Measurements from ENCODE around the gene ARMH3.
A peak's percentile ranks its signal among the peaks of the same experiment; 100 is the strongest.

The ARMH3 gene

DNA sequence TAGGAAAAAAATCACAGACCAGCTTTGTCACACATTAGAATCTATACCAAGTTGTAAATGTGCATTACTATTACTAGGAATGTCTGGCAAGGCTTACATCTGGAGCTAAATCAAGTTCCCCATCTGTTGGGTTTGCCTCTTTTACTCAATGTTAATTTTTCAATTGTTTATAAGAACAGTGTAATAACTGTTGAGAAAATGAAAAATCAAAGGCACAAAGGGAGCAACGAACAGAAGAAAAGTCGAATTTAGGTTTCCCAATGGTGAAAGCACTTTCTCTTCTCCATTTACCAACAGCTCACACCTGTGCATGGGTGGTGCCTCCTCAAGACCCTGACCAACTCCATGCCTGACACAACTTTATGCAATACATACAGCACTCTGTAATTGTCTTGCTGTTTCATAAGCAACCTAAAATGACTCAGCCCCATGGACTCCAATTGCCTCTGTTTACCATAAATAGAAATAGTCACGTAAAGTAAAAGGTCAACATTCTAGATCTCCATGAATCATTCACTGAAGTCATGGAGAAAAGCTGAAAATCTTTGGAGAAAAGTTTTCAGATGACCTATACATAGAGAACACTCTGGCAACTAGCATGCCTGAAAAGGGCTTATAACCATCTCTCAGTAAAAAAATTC is 116.8 kb downstream of the ARMH3 start:
- DNase-seq (ENCODE audit: low spot score) = no peak

DNA sequence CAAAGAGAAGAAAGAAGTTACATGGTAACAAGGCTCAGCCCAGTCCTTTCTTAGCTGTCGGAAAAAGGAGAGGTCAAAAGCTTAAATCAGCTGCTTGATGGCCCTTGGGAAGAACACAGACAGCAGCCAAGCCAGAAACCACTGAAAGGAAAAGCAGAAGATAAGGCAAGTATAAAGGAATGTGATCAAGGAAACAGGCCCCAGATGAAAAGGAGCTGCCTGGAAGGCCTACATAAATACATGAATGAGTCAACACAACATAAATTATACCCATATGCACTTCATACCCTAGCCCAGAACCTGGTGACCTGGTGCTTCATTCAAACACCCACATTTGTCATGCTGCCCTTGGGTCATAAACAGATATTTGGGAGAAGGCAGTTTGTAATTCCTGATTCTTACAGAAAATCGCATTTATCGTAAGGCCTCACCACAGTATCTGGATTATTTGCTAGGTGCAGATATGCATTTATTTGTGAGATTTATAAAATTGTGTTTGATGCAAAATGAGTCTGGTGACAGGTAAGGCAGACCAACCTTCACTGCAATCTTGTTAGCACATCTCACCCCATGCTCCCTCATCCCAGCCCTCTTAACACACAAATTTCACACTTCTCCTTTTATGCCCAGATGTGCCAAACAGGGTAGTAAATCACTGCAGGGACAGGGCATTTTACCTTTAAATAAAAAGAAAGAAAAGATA is 117.5 kb downstream of the ARMH3 start:
- no peak for DNase-seq (ENCODE audit: low spot score)

DNA sequence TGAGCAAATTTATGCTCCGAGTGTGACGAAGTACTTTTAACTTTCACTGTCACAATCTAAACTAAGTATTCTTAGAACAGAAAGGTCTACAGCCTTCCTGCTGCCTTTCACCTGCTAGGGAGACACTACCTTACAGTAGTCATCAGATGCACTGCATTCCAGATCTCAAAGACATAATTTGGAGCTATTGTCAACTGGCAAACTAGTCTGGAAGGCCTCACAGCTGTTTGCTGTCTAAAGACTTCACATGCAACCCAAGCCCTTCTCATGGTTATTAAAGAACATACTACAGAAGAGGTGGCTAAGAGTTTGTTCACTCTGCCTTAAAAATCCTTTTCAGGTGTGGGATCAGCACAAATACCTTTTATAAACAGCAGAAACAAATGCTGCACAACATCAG is 120.5 kb downstream of the ARMH3 start:
- no peak for DNase-seq (ENCODE audit: low spot score)

DNA sequence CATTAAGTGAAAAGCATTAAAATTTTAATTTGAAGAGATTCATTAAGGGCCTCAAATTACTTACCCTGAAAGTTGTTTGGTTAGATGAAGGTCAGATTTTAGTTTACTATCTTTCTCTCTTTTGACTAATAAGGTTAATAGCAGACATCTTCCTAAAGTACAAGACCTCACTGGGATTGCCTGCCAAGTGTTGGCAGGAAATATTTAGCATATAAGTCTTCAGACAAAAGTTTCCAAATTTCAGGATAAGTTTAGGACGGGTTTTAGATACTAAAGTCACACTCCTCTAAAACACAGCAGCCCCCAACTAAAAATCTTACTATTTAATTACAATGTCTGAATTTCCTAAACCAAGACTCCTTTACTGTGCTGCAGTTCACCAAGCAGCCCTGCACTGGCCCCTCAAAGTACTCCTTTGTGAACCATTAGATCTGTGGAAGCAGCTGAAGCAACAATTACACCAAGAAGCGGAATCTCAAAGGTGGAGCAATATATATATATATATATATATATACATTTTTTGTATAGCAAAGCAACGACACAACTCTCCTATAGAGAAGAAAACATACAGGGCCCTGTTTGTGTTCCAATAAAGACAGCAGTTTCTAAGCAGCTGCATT is 121.2 kb downstream of the ARMH3 start:
- no peak for DNase-seq (ENCODE audit: low spot score)

DNA sequence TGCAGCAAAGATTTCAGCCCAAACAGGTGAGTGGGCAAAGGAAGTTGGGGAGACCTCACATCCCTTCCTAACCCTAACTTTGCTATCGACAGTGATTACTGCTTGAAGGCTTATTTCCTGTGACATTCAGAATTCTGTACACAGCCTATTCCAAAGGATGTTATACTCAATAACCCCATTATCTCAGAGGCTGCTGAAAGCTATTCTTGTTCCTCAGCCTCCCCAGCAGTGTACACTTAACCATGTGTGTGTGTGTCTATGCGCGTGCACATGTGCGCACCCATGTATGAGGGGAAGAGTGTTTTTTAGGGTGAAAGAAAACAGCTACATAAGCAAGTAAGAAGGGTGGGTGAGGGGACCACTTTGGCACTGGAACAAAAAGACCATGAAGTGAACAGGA is 122.0 kb downstream of the ARMH3 start:
- no peak for DNase-seq (ENCODE audit: low spot score)

DNA sequence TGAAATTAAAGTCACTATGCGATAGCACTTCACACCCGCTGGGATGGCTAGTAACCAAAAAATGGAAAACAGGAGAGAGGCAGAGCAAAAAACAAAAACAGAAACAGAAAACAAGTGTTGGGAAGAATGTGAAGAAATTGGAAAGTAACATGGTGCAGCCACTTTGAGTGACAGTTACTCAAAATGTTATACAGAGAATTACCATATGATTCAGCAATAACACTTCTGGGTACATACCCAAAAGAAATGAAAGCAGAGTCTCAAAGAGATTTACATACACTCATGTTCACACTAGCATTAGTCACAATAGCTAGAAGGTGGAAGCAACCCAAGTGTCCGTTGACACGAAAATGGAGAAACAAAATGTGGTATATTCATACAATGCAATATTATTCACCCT is 123.8 kb downstream of the ARMH3 start:
- no peak for DNase-seq (ENCODE audit: low spot score)

DNA sequence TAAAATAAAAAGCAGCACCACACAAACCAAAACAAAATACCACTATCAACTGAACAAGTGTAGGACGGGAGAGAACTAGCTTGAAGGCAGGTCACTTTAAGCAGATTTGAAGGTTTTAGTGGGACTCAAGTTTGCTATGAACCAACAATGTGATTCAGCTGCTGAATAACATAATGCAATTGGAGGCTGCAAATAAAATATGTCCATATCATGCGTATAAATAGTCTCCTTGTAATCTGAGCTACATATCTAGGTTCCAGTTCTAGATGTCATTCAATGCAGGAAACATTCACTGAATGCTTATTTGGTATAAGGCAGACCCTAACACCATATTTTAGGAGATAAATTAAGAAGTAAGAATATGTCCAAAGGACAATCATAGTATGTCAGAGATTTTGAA is 130.9 kb downstream of the ARMH3 start:
- DNase-seq (ENCODE audit: low spot score) = no peak

DNA sequence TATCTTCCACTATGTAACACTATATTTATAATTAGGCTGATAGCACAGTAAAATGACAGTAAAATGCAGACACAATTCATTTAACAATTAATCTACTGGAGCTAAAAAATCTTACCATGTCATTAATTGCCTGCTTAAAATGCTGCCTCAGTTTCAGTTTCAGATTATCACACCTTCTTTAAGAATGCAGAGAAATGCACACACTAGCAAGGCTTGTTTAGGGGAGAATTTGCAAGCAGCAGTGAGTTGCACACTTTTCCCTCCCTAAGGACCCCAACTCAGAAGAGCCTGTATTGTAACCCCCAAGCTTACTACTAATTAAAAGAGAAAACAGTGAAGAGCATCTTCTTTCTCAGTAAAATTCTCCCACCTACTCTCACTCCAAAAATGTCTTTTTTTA is 132.7 kb downstream of the ARMH3 start:
- DNase-seq (ENCODE audit: low spot score) = no peak

DNA sequence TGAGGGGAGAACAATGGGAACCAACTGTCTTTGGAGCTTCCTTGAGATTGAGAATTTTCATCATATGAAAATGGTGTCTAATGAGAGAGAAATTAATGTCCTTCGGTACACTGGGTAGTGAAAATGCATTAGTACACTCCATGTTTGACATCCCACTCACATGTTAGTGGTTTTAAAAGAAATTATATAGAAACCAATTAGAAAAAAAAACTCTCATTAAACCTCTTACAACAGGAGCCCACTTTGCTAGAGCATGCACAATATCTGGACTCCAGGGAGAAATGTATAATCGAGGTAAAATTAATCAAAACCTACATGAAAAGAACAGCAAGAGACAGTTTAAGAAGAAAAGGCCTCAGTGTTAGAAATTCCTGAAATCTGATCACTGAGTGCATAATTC is 133.1 kb downstream of the ARMH3 start:
- DNase-seq (ENCODE audit: low spot score) = no peak

DNA sequence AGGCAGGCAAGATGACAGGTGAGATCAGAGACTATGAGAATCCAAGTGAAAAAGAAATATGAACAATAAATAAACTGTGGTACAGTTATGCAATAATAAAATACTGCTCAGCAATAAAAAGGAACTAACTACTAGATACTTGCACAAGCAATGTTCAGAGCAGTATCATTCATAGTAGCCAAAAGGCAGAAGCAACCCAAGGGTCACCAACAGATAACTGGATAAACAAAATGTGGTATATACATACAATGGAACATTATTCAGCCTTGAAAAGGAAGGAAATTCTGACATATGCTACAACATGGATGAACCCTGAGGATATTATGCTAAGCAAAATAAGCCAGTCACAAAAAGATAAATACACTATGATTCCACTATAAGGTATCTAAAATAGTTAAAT is 135.4 kb downstream of the ARMH3 start:
- DNase-seq (ENCODE audit: low spot score) = no peak

DNA sequence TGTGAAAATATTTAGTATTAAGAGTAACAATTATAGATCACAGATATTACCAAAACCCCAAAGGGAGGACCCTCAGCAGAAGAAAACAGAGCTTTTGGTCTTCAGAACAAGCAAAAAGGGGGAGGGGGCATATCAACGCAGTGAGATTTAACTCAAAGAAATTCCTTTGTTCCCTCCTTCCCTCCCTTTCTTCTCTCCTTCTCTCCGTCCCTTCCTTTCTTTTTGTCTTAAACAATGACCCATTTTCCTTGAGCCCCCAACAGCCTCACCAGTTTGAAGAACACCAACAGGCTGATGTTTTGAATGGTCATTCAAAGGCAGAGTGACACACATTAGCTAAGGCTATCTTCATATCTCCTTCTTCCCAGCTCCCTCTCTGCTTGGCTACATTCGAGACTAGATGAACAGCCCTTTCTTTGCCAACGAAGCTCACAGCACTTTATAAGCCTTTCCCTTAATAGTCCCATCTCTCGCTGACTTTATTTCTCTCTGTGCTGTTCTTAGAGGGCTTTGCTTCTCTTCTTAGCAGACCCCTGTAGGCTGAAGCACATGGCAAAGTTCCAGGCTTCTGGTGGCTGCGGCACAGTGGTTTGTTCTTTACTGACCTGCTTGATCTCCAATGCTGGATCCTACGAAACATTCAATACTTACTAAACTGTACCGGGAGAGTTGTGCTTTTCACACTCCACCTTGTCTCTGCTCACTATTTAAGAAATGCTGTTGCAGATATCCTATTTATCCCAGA is 136.8 kb downstream of the ARMH3 start:
- DNase-seq (ENCODE audit: low spot score) = no peak

DNA sequence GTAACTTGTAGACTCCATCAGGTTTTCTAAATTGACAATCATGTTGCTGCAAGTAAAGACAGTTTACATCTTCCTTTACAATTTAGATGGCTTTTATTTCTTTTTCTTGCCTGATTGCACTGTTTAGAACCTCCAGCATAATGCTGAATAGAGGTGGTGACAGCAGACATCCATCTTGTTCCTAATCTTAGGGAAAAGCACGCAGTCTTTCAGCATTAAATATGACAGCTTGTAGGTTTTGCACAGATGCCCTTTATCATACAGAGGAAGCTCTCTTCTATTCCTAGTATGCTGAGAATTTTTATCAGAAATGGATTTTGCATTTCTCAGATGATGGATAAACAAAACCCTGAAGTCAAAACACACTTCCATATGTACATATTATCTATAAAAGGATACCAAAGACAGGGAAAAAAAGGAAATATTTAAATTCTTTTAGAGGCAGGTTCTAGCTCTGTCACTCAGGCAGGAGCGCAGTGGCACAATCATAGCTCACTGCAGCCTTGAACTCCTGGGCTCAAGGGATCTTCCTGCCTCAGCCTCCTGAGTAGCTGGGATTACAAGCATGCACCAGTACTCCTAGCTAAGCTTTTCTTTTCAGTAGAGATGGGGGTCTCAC is 143.3 kb downstream of the ARMH3 start:
- no peak for DNase-seq (ENCODE audit: low spot score)

DNA sequence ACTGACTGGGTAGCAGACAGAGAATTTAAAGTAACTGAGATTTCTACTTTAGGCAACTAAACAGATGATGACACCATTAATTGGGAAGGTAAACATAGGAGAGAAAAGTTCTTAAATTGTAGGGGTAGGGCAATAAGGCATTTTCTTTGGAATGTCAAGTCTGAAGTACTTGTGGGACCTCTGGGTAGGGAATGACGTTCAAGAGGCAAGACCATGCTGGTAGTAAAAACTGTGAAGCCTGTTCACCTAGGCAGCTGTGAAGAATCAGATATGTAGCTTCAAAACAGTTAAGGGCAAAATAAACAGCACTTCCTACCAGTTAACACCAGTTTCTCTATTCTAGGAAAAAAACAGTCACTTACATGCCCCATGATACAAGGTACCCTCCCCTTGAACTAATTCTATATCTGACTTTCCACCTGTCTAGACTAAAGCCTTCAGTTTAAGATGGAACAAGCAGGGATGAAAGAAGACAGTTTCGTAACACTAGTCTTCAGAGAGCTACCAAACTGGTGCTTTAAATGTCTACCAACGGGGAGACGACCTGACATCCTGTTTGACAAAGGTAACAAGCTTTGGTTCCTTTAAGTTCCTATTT is 149.3 kb downstream of the ARMH3 start:
- no peak for DNase-seq (ENCODE audit: low spot score)

DNA sequence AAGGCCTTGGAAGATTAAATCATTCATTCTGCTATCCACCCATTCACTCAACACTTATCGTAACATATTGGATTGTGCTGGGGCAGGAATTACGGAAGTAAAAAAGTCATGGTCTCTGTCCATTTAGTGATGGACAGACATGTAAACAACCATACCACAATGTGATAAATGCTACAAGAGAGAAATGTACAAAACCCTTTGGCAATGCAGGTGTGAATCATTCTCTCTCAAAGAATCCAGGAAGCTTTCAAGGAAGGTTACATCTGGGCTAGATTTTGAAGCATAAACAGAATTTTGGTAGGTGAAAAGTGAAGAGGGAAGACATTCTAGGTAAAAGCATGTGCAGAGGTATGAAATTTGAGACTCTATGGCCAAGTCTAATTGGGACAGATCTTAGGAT is 150.7 kb downstream of the ARMH3 start:
- DNase-seq (ENCODE audit: low spot score) = no peak

DNA sequence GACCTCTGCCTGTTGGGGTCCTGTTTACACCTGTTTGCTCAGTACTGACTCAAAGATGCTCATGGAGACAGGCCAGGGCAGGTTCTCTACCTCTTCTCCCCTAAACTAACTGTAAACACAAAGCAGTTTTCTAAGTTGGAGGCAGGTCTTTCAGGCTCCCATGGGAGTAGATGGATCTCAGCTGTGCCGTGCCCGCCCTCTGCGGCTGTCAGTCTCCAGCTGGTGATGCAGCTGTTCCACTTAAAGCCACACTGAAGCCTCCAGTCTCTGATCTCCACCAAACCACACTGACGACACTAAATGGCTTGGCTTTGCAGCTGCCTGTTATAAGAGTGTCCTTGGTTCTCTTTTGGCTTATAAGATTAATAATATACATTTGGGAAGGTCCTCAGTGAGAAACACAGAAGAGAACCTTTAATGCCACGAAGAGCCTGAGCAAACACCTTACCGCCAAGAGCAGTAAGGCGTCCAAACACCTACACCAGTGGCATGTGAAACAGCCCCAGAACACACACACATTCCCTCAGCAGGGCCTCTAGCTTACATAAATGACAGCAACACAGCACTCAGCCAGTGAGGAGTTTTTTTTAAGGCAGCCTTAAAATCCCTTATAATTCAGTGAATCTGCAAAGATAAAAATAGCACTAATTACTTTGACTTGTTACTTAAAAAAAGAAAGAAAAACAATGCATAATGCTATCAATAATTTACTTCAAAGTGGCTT is 152.0 kb downstream of the ARMH3 start:
- no peak for DNase-seq (ENCODE audit: low spot score)

DNA sequence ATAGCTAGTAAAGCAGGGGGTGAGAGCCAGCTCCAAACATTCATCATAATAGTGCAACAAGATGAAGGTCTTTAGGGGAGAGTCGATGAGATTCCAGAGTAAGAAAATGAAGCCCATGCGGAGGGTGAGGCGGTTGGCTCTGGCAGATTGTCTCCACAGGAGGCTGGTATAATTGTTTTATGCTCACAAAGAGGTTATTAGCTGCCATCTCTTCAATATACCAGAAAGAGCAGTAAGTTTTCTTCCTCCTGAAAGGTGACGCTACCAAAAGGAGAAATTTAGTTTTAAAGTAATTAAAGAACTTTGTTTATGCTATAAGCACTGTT is 153.2 kb downstream of the ARMH3 start:
- no peak for DNase-seq (ENCODE audit: low spot score)

DNA sequence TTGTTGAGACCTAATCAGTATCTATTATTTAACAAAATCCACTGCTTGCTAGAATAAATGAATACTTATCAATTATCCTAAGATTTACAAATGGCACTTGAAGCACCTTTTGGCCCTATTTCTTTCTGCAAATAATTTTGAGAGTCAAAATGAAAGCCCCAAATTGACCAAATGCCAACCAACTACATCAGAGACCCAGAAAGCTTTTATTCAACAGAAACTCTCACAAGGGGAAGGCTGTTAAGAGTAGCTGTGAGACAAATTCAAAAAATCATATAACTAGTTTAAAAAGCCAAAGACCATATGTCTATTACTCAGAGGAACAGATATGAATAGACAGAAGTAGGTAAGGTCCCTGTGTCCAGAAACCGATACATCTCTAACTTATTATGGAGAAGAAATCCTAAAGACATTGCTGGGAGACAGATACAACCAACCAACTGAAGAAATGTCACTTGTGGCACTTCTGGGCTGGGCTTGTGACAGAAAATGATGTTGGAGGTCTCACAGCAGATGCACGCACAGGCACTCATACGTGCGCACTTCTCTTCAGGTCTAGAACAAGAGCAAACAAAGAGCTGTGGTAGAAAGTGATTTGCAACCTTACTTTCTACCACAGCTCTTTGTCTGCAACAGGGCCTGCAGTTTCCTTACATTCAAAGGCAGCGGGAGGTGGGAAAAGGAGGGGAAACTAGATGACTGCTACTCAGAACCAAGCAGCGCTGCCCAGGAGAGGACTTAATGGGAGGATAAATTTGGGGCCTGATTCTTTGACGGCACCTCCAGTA is 153.7 kb downstream of the ARMH3 start:
- peak; percentile 54 for DNase-seq (ENCODE audit: low spot score)

DNA sequence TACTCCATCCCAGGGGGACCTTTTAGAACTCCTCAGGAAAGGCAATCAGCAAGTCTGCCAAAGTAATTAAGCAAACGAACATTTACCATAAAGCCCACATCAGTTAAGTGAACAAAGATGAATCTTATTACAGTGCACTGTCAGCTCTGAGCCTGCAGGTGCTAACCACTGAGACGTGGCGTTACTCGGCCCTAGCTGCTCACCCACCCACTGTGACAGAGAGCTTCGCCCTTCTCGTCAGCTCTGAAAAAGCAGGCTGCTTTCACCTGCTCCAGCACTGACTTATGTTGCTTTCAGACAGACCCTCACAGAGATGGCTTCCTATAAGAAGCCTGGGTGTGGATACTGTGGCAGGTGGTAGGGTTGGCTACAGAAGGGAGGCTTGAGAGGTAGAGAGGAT is 154.6 kb downstream of the ARMH3 start:
- DNase-seq (ENCODE audit: low spot score) = no peak

DNA sequence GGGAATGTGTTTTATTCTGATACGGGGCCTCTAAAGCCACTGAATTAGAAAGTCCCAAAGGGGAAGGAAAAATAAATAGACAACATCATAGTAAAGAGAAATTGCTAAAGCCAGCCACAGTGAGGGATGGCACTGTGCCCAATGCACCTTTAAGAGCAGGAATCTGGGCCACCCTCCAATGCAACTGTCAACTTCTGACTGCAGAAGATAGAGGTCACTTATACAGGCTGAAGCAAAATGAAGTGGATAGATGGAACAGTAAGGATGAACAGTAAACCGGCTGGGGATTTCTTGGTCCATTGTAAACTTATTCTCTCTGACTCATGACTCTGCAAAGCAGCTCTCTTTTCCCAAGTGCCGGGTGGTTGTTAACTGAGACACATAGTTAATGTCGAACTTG is 158.3 kb downstream of the ARMH3 start:
- no peak for DNase-seq (ENCODE audit: low spot score)

DNA sequence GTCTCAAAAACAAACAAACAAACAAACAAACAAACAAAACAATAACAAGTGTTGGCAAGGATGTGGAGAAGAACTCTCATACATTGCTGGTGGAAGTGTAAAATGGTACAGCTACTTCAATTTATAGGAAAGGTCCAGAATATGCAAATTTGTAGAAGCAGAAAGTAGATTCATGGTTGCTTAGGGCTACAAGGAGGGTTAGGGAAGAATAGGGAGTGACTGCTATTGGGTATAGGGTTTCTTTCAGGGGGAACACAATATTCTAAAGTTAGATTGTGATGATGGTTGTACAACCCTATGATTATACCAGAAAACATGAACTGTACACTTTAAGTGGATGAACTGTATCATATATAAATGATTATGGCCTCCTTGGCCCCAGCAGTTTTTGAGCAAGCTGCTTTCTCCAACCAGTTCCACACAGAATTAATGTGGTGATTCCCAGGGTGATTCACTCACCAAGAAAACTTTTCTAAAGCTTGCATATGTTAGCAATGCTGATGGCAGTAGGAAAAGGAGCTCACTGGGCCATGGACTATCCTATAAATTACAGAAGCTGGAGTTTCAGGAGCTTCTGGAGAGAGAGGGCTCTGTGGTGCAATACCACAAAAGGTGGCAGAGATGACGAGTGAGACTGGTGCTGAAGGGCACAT is 159.6 kb downstream of the ARMH3 start:
- DNase-seq (ENCODE audit: low spot score) = no peak

Measured in ecto neural progenitor cell (in vitro differentiated cells).